Panc1 (cell line): ENCODE results near the gene DIP2C.

ENCODE experiments used
- CTCF ChIP-seq: fragments of 450-650 bp; IDR thresholded peaks from 2 replicates; pipeline ENCODE4 v1.5.1; 2017; ENCODE audit warnings: mild to moderate bottlenecking
- POLR2AphosphoS5 ChIP-seq: IDR thresholded peaks from 2 replicates; pipeline ENCODE4 v1.6.1; 2012; ENCODE audit warnings: mild to moderate bottlenecking, low read depth, low read length, moderate library complexity
- TCF7L2 ChIP-seq: IDR thresholded peaks from 2 replicates; pipeline ENCODE4 v1.6.1; 2011; ENCODE audit warnings: mild to moderate bottlenecking, low read depth, low read length, inconsistent platforms

GRCh38 chr10:488081-488932, 201.2 kb downstream of the DIP2C start:
- TF ChIP-seq CTCF (no peak), TCF7L2 (no peak), POLR2AphosphoS5 (no peak)
